HepG2 (cell line): ENCODE data around the gene C1QTNF3. TPM values are rescaled to one million over a fixed set of nuclear protein-coding genes. Genes with fewer than 3 reads are reported as not detected.

ENCODE experiments used
- ATAC-seq: fragments of 200-7000 bp; cut with Tn5 transposase; 3 replicates; pipeline ENCODE4 v1.9.1; 2020; ENCODE audit warnings: mild to moderate bottlenecking, moderate library complexity
- BruUV-seq: library from RNA; stranded (reverse); fragments of 400-500 nt; replicated peaks from 2 replicates; lab custom pipeline; 2021; lab: Mats Ljungman, UMichigan
- CTCF ChIA-PET: fragments of 300-600 bp; formaldehyde crosslinking; extraction: SDS; loops from one replicate; lab custom pipeline; 2021; ENCODE audit warnings: low total read pairs, inconsistent platforms, low intra/inter-chr PET ratio; lab: Yijun Ruan, JAX
- POLR2A ChIA-PET: fragments of 350-600 bp; sonication (Branson Sonifier 250); formaldehyde crosslinking; loops from one replicate; lab custom pipeline; 2020; ENCODE audit warnings: antibody characterized with exemption, inconsistent platforms; lab: Yijun Ruan, JAX
- DNase-seq: peaks from one replicate; pipeline ENCODE4 v3.0.0-alpha.2; 2015; ENCODE audit warnings: low spot score
- FAIRE-seq: peaks from 3 replicates; lab custom pipeline; 2011; peaks lifted over from hg19 to GRCh38; lab: Jason Lieb, UNC
- H2AFZ ChIP-seq: one replicate; pipeline ENCODE4 v1.6.1; 2011; ENCODE audit warnings: low read length, inconsistent platforms
- H3K27ac ChIP-seq: fragments of 300-600 bp; 3 replicates; pipeline ENCODE4 v1.8.0; 2011; ENCODE audit warnings: mixed run types, mild to moderate bottlenecking, mixed read lengths, low read length, inconsistent platforms; ENCODE audit not compliant: insufficient read depth; ENCODE audit errors: extremely low read length
- H3K27me3 ChIP-seq, 2 experiments: fragments of 200-600 bp in 1 of 2; 2 replicates in 1 of 2; 3 replicates in 1 of 2; pipeline versions ENCODE4 v1.6.0 to v1.8.0; 2011; ENCODE audit warnings: low read length in 2 of 2, mild to moderate bottlenecking in 2 of 2, moderate library complexity in 2 of 2, inconsistent platforms in 1 of 2; ENCODE audit not compliant: insufficient read depth in 2 of 2, control insufficient read depth in 1 of 2
- H3K36me3 ChIP-seq, 2 experiments: fragments of 200-600 bp in 1 of 2; replicated peaks in 1 of 2; 2 replicates in 1 of 2; 3 replicates in 1 of 2; pipeline versions ENCODE4 v1.5.1 to v1.8.0; 2011; ENCODE audit warnings: low read length in 2 of 2, inconsistent platforms in 1 of 2; ENCODE audit not compliant: insufficient read depth in 2 of 2, control insufficient read depth in 1 of 2
- H3K4me1 ChIP-seq: 2 replicates; pipeline ENCODE4 v1.5.1; 2012; ENCODE audit warnings: low read length, inconsistent platforms; ENCODE audit not compliant: insufficient read depth
- H3K4me2 ChIP-seq: 2 replicates; pipeline ENCODE4 v1.6.0; 2011; ENCODE audit warnings: low read depth, low read length, inconsistent platforms
- H3K4me3 ChIP-seq, 3 experiments: fragments of 200-600 bp in 1 of 3; sonication (generic), shearing (Covaris generic) in 1 of 3; replicated peaks in 1 of 3; 2 replicates each; pipeline ENCODE4 v1.5.1; 2011 to 2016; ENCODE audit warnings: low read length in 3 of 3, inconsistent platforms in 2 of 3, low read depth in 2 of 3, mild to moderate bottlenecking in 2 of 3, control low read depth in 1 of 3, mixed read lengths in 1 of 3; ENCODE audit not compliant: insufficient read depth in 1 of 3
- H3K79me2 ChIP-seq: one replicate; pipeline ENCODE4 v1.6.1; 2011; ENCODE audit warnings: low read length, inconsistent platforms; ENCODE audit not compliant: insufficient read depth
- H3K9ac ChIP-seq: 2 replicates; pipeline ENCODE4 v1.6.0; 2011; ENCODE audit warnings: mild to moderate bottlenecking, low read depth, low read length, inconsistent platforms; ENCODE audit not compliant: insufficient read depth
- H3K9me3 ChIP-seq: 2 replicates; pipeline ENCODE4 v1.5.1; 2012; ENCODE audit warnings: mild to moderate bottlenecking, low read length
- H4K20me1 ChIP-seq: 2 replicates; pipeline ENCODE4 v1.6.0; 2011; ENCODE audit warnings: inconsistent platforms, mild to moderate bottlenecking, low read length, moderate library complexity; ENCODE audit not compliant: insufficient read depth
- BCL3 ChIP-seq: sonication (generic); formaldehyde crosslinking; IDR thresholded peaks from 2 replicates; pipeline ENCODE4 v1.5.1; 2020; ENCODE audit warnings: mild to moderate bottlenecking, missing genetic modification reagents, moderate library complexity
- CREB3 ChIP-seq: sonication (generic); formaldehyde crosslinking; IDR thresholded peaks from 2 replicates; pipeline ENCODE4 v1.5.0; 2020; ENCODE audit warnings: missing genetic modification reagents
- DMTF1 ChIP-seq: sonication (generic); formaldehyde crosslinking; IDR thresholded peaks from 2 replicates; pipeline ENCODE4 v1.4.0; 2020; ENCODE audit warnings: mild to moderate bottlenecking, missing genetic modification reagents
- FOXK2 ChIP-seq: fragments of 450-650 bp; IDR thresholded peaks from 2 replicates; pipeline ENCODE4 v1.6.1; 2016
- GTF3A ChIP-seq: sonication (generic); formaldehyde crosslinking; conservative IDR thresholded peaks from 2 replicates; pipeline ENCODE4 v1.4.0; 2020; ENCODE audit warnings: mild to moderate bottlenecking, missing genetic modification reagents
- RFX5 ChIP-seq: IDR thresholded peaks from 2 replicates; pipeline ENCODE4 v1.6.1; 2011; ENCODE audit warnings: low read depth, low read length, improper control_type of control experiment
- SALL2 ChIP-seq: sonication (generic); formaldehyde crosslinking; IDR thresholded peaks from 2 replicates; pipeline ENCODE4 v1.8.1; 2023; ENCODE audit warnings: mild to moderate bottlenecking, missing genetic modification reagents, inconsistent platforms
- TCF7L2 ChIP-seq: IDR thresholded peaks from 2 replicates; pipeline ENCODE4 v1.6.1; 2011; ENCODE audit warnings: mild to moderate bottlenecking, low read depth, low read length, moderate library complexity
- TRIM24 ChIP-seq: sonication (generic); formaldehyde crosslinking; IDR thresholded peaks from 2 replicates; pipeline ENCODE4 v1.8.0; 2022; ENCODE audit warnings: mild to moderate bottlenecking, missing genetic modification reagents
- ZBTB20 ChIP-seq: sonication (generic); formaldehyde crosslinking; IDR thresholded peaks from 2 replicates; pipeline ENCODE4 v1.8.1; 2023; ENCODE audit warnings: missing genetic modification reagents, low read depth, mild to moderate bottlenecking, borderline replicate concordance
- ZNF296 ChIP-seq: sonication (generic); formaldehyde crosslinking; conservative IDR thresholded peaks from 2 replicates; pipeline ENCODE4 v1.5.0; 2020; ENCODE audit warnings: mild to moderate bottlenecking, missing genetic modification reagents
- ZNF687 ChIP-seq: sonication (generic); formaldehyde crosslinking; IDR thresholded peaks from 2 replicates; pipeline ENCODE4 v1.5.1; 2020; ENCODE audit warnings: mild to moderate bottlenecking, missing genetic modification reagents, moderate library complexity
- ZSCAN5A ChIP-seq: sonication (generic); formaldehyde crosslinking; IDR thresholded peaks from 2 replicates; pipeline ENCODE4 v1.8.0; 2022; ENCODE audit warnings: mild to moderate bottlenecking, missing genetic modification reagents, borderline replicate concordance
- in situ Hi-C: cut with HindIII; loops from 2 replicates; pipeline ENCODE4 v1.10.0; 2017; ENCODE audit warnings: low pct_unique_long_range_greater_than_20kb; ENCODE audit not compliant: extremely low pct_ligation_motif_present
- intact Hi-C: fragments of 100-400 bp; cut with micrococcal nuclease; formaldehyde crosslinking; loops from one replicate; pipeline ENCODE4 v1.10.0; 2022; ENCODE audit not compliant: unreplicated experiment
- polyA plus RNA-seq, 8 experiments: library from polyadenylated mRNA; depleted of rRNA in 3 of 8; stranded (reverse) in 7 of 8; unstranded in 1 of 8; fragments of >200 nt; fragmentation: Illumina TruSeq in 4 of 8; extraction: Trizol in 4 of 8; gene quantifications; 2 replicates each; pipeline versions ENCODE4 v1.2.1 to v1.2.3, GENCODE V29; 2011 to 2016; ENCODE audit warnings: low read depth in 4 of 8, missing spikeins in 1 of 8, mixed read lengths in 1 of 8; ENCODE audit not compliant: insufficient read depth in 1 of 8
- total RNA-seq, 5 experiments: library from RNA; depleted of rRNA; stranded (reverse); fragments of >200 nt; fragmentation: Illumina TruSeq; extraction: Trizol; gene quantifications; 2 replicates each; pipeline ENCODE4 v1.2.3, GENCODE V29; 2016; ENCODE audit warnings: low read depth in 1 of 5

C1QTNF3 gene
- total and polyA plus RNA-seq, 2 of the 13 experiments (the other 11 are each of a cell fraction or from before 2014, with no cell fraction given): 3.3 to 10.8 TPM

GRCh38 chr5:34012791-34013190 is 30.2 kb downstream of the C1QTNF3 start:
- POLR2A ChIA-PET: no interaction called here
- Histone ChIP-seq H2AFZ (no peak overlapping the region), H3K9me3 (no peaks in the 10 kb centered on the region), H3K27ac (no peak overlapping the region), H3K4me2 (no peak overlapping the region), H3K79me2 (no peaks in the 10 kb centered on the region), H4K20me1 (no peaks in the 10 kb centered on the region), H3K4me3 (no peak overlapping the region), H3K27me3 (no peaks in the 10 kb centered on the region), H3K9ac (no peak overlapping the region), H3K36me3 (no peaks in the 10 kb centered on the region), H3K4me1 (peaks cover 38% of the 10 kb centered on the region)
- no peak for DNase-seq
- no peak for FAIRE-seq
- in situ Hi-C loops: no loop called here
- CTCF ChIA-PET: no interaction called here
- no peak for ATAC-seq
- BruUV-seq: no TSS peak
- TF ChIP-seq ZBTB20 (CRISPR knock-in tag): no peak
- no peak for TF ChIP-seq ZNF687 (CRISPR knock-in tag)
- no peak for TF ChIP-seq ZNF296 (CRISPR knock-in tag)
- TF ChIP-seq TCF7L2: no peak
- no peak for TF ChIP-seq ZSCAN5A (CRISPR knock-in tag)
- TF ChIP-seq SALL2 (CRISPR knock-in tag): no peak
- no peak for TF ChIP-seq RFX5
- no peak for TF ChIP-seq TRIM24
- no peak for TF ChIP-seq DMTF1 (CRISPR knock-in tag)
- no peak for TF ChIP-seq CREB3
- no peak for TF ChIP-seq GTF3A (CRISPR knock-in tag)
- no peak for TF ChIP-seq BCL3 (CRISPR knock-in tag)
- no peak for TF ChIP-seq FOXK2
- intact Hi-C loops: no loop called here
